ENCODE measurements around the gene COL4A4. TPM values are rescaled to one million over a fixed set of nuclear protein-coding genes. Genes with fewer than 3 reads are reported as not detected.

COL4A4 gene
- total RNA-seq, 5 donors from 2014 or later (not counting 1 experiment from before 2014, with no cell fraction given): 0.08 to 0.28 (median 0.20) TPM

GRCh38 chr2:226993171-226993570 lies 170.8 kb downstream of the COL4A4 start:
- Histone ChIP-seq H3K36me3 (ENCODE audit: control insufficient read depth in 2 of 2, extremely low read depth in 1 of 2, insufficient read depth in 1 of 2, low read length in 1 of 2) (peaks cover 6 to 23% of the 10 kb centered on the region in 2 donors), H3K27ac (ENCODE audit: low read length) (no peak overlapping the region), H3K9me3 (no peaks in the 10 kb centered on the region), H3K27me3 (replicated peaks in 1 of 2; ENCODE audit: control insufficient read depth in 2 of 2, extremely low read depth in 1 of 2, insufficient read depth in 2 of 2, low read length in 1 of 2) (no peaks in the 10 kb centered on the region), H3K4me1 (ENCODE audit: control insufficient read depth in 1 of 2, extremely low read depth in 1 of 2, insufficient read depth in 2 of 2, low read length in 2 of 2) (no peaks in the 10 kb centered on the region), H3K4me3 (ENCODE audit: control insufficient read depth in 1 of 2, extremely low read depth in 1 of 2, low read length in 1 of 2) (no peak overlapping the region)
- Mint-ChIP-seq H3K27ac (no peak overlapping the region), H3K36me3 (peaks cover 67% of the 10 kb centered on the region), H3K4me3 (no peak overlapping the region), H3K4me1 (no peaks in the 10 kb centered on the region), H3K9me3 (no peaks in the 10 kb centered on the region), H3K27me3 (no peaks in the 10 kb centered on the region)
- ATAC-seq (replicated peaks in 1 of 4): no peak
- DNase-seq: no peak
- ChIA-PET CTCF (no interaction called here), POLR2A (no interaction called here)
- 95% methylated on average over 4 of the region's 4 CpGs for WGBS (ENCODE audit: insufficient coverage)

GRCh38 chr2:226991663-226992062 lies 172.3 kb downstream of the COL4A4 start:
- no CpG with 5 or more reads among the region's 2 CpGs for WGBS (ENCODE audit: insufficient coverage)
- POLR2A ChIA-PET: no interaction called here
- H3K27me3 Mint-ChIP-seq: no peaks in the 10 kb centered on the region

GRCh38 chr2:226985583-226985946 lies 178.4 kb downstream of the COL4A4 start:
- no peak overlapping the region for H3K4me3 ChIP-seq (ENCODE audit: control insufficient read depth in 1 of 2, extremely low read depth in 1 of 2, low read length in 1 of 2)
- peaks cover 22 to 30% (median 24%) of the 10 kb centered on the region in 3 donors for H3K4me1 Mint-ChIP-seq
- ChIA-PET POLR2A (interaction anchor here in 1 of 2 donors (0.6 kb wide), 1 partner anchor 32 kb away, joined by 3 read pairs; no protein-coding TSS in a partner anchor), CTCF (interaction anchor here (0.6 to 1.6 kb wide), 9 partner anchors 183 to 1323 kb away, joined by 3 to 6 read pairs (median 4); no protein-coding TSS in a partner anchor)
- DNase-seq (no peak), ATAC-seq (replicated peaks in 1 of 4) (no peak)
- WGBS (ENCODE audit: insufficient coverage): 88% methylated on average over 4 of the region's 5 CpGs
- H3K36me3 Mint-ChIP-seq: peaks cover 31% of the 10 kb centered on the region
- no peaks in the 10 kb centered on the region for H3K27me3 ChIP-seq (replicated peaks in 1 of 2; ENCODE audit: control insufficient read depth in 2 of 2, extremely low read depth in 1 of 2, insufficient read depth in 2 of 2, low read length in 1 of 2)
- no peaks in the 10 kb centered on the region for H3K9me3 Mint-ChIP-seq
- no peak overlapping the region for H3K27ac ChIP-seq (ENCODE audit: low read length)
- peaks cover 4% of the 10 kb centered on the region in 2 donors for H3K36me3 ChIP-seq (ENCODE audit: control insufficient read depth in 2 of 2, extremely low read depth in 1 of 2, insufficient read depth in 1 of 2, low read length in 1 of 2)
- peaks cover 7 to 8% of the 10 kb centered on the region in 2 experiments for H3K4me1 ChIP-seq (ENCODE audit: control insufficient read depth in 1 of 2, extremely low read depth in 1 of 2, insufficient read depth in 2 of 2, low read length in 2 of 2)
- no peaks in the 10 kb centered on the region for H3K9me3 ChIP-seq
- H3K4me3 Mint-ChIP-seq: no peak overlapping the region
- H3K27ac Mint-ChIP-seq: no peak overlapping the region
- H3K27me3 Mint-ChIP-seq: no peaks in the 10 kb centered on the region

More at GRCh38 chr2:226991663-226992062, 172.3 kb downstream of the COL4A4 start:
- Mint-ChIP-seq H3K4me1 (no peaks in the 10 kb centered on the region), H3K27ac (no peak overlapping the region), H3K36me3 (peaks cover 65% of the 10 kb centered on the region), H3K4me3 (no peak overlapping the region), H3K9me3 (no peaks in the 10 kb centered on the region)
- CTCF ChIA-PET: no interaction called here
- no peak for ATAC-seq (replicated peaks in 1 of 4)
- H3K9me3 ChIP-seq: no peaks in the 10 kb centered on the region
- H3K27ac ChIP-seq (ENCODE audit: low read length): no peak overlapping the region
- peaks cover 6 to 23% of the 10 kb centered on the region in 2 donors for H3K36me3 ChIP-seq (ENCODE audit: control insufficient read depth in 2 of 2, extremely low read depth in 1 of 2, insufficient read depth in 1 of 2, low read length in 1 of 2)
- H3K4me3 ChIP-seq (ENCODE audit: control insufficient read depth in 1 of 2, extremely low read depth in 1 of 2, low read length in 1 of 2): no peak overlapping the region
- H3K27me3 ChIP-seq (replicated peaks in 1 of 2; ENCODE audit: control insufficient read depth in 2 of 2, extremely low read depth in 1 of 2, insufficient read depth in 2 of 2, low read length in 1 of 2): no peaks in the 10 kb centered on the region
- no peaks in the 10 kb centered on the region for H3K4me1 ChIP-seq (ENCODE audit: control insufficient read depth in 1 of 2, extremely low read depth in 1 of 2, insufficient read depth in 2 of 2, low read length in 2 of 2)
- no peak for DNase-seq

GRCh38 chr2:226984750-226985582 lies 179.0 kb downstream of the COL4A4 start:
- Mint-ChIP-seq H3K4me3 (no peak overlapping the region), H3K9me3 (no peaks in the 10 kb centered on the region), H3K27ac (peak overlapping the region in 1 of 2 donors; percentile 58), H3K36me3 (peaks cover 27% of the 10 kb centered on the region), H3K4me1 (peaks cover 22 to 30% (median 24%) of the 10 kb centered on the region in 3 donors), H3K27me3 (no peaks in the 10 kb centered on the region)
- Histone ChIP-seq H3K27me3 (replicated peaks in 1 of 2; ENCODE audit: control insufficient read depth in 2 of 2, extremely low read depth in 1 of 2, insufficient read depth in 2 of 2, low read length in 1 of 2) (no peaks in the 10 kb centered on the region), H3K27ac (ENCODE audit: low read length) (no peak overlapping the region), H3K36me3 (ENCODE audit: control insufficient read depth in 2 of 2, extremely low read depth in 1 of 2, insufficient read depth in 1 of 2, low read length in 1 of 2) (peaks cover under 1 to 4% of the 10 kb centered on the region in 2 donors), H3K4me3 (ENCODE audit: control insufficient read depth in 1 of 2, extremely low read depth in 1 of 2, low read length in 1 of 2) (no peak overlapping the region), H3K4me1 (ENCODE audit: control insufficient read depth in 1 of 2, extremely low read depth in 1 of 2, insufficient read depth in 2 of 2, low read length in 2 of 2) (peaks cover 7 to 8% of the 10 kb centered on the region in 2 experiments), H3K9me3 (no peaks in the 10 kb centered on the region)
- peak in 12 of 35 experiments; percentile 4 to 57 (median 14) for DNase-seq
- ChIA-PET POLR2A (interaction anchor here (0.6 kb wide), 3 partner anchors 33 to 185 kb away, joined by 3 to 11 read pairs (median 5); no protein-coding TSS in a partner anchor), CTCF (interaction anchor here (0.6 to 1.6 kb wide), 13 partner anchors 72 to 1323 kb away, joined by 3 to 13 read pairs (median 4); no protein-coding TSS in a partner anchor)
- ATAC-seq (replicated peaks in 1 of 4): peak; percentile 41 to 87 (median 76)
- WGBS (ENCODE audit: insufficient coverage): 43% methylated on average over 6 of the region's 8 CpGs

- Histone ChIP-seq H3K4me1 (ENCODE audit: control insufficient read depth in 1 of 2, extremely low read depth in 1 of 2, insufficient read depth in 2 of 2, low read length in 2 of 2) (peaks cover 7 to 8% of the 10 kb centered on the region in 2 experiments), H3K36me3 (ENCODE audit: control insufficient read depth in 2 of 2, extremely low read depth in 1 of 2, insufficient read depth in 1 of 2, low read length in 1 of 2) (peaks cover 0 to 4% of the 10 kb centered on the region in 2 donors), H3K27ac (ENCODE audit: low read length) (no peak overlapping the region), H3K27me3 (replicated peaks in 1 of 2; ENCODE audit: control insufficient read depth in 2 of 2, extremely low read depth in 1 of 2, insufficient read depth in 2 of 2, low read length in 1 of 2) (no peaks in the 10 kb centered on the region), H3K9me3 (no peaks in the 10 kb centered on the region), H3K4me3 (ENCODE audit: control insufficient read depth in 1 of 2, extremely low read depth in 1 of 2, low read length in 1 of 2) (no peak overlapping the region)
- H3K9me3 Mint-ChIP-seq: no peaks in the 10 kb centered on the region
- H3K36me3 Mint-ChIP-seq: peaks cover 24% of the 10 kb centered on the region
- WGBS (ENCODE audit: insufficient coverage): 89% methylated on average over 6 of the region's 12 CpGs
- DNase-seq: no peak
- no peak overlapping the region for H3K4me3 Mint-ChIP-seq
- ChIA-PET CTCF (interaction anchor here (0.6 to 1.2 kb wide), 8 partner anchors 71 to 1315 kb away, joined by 3 to 13 read pairs (median 5); no protein-coding TSS in a partner anchor), POLR2A (interaction anchor here (0.6 kb wide), 2 partner anchors 149 to 184 kb away, joined by 5 to 11 read pairs; no protein-coding TSS in a partner anchor)
- peaks cover 22 to 30% (median 24%) of the 10 kb centered on the region in 3 donors for H3K4me1 Mint-ChIP-seq
- ATAC-seq (replicated peaks in 1 of 4): peak in 2 of 4 experiments; percentile 26 to 27
- H3K27ac Mint-ChIP-seq: peak overlapping the region; percentile 7 to 58
- no peaks in the 10 kb centered on the region for H3K27me3 Mint-ChIP-seq
Measured at GRCh38 chr2:226983895-226984749, 179.9 kb downstream of the COL4A4 start.

All from T-cell (primary cell).